ENCODE results near the gene MOGAT3. TPM values are rescaled to one million over a fixed set of nuclear protein-coding genes. Genes with fewer than 3 reads are reported as not detected.

The MOGAT3 gene
- total RNA-seq = not detected
- not detected for polyA plus RNA-seq
- total RNA-seq = 0 reads per million in 6 experiments

- Mint-ChIP-seq H3K36me3 (peaks cover 0 to 7% (median 3%) of the 10 kb centered on the region in 3 donors), H3K27ac (peak within 1 kb of the TSS in 1 of 10 donors; percentile 65), H3K27me3 (peaks cover 9 to 49% (median 26%) of the 10 kb centered on the region in 5 donors), H3K9me3 (peaks cover 0 to 2% (median 0%) of the 10 kb centered on the region in 9 donors), H3K4me1 (peaks cover 2 to 24% (median 14%) of the 10 kb centered on the region in 4 donors), H3K4me3 (peak within 1 kb of the TSS in 7 of 10 donors; percentile 36 to 70 (median 51))
- ATAC-seq = peak in 1 of 2 donors; percentile 55
- POLR2A ChIA-PET = no interaction called here
- no peak for DNase-seq
These were observed at the start of gene MOGAT3 for GRCh38 chr7:101200862-101201599. Gene MOGAT3 (minus strand): TSS chr7:101201036. CDS start chr7:101200854, 182 bp downstream.

- POLR2A ChIA-PET = no interaction called here
- Mint-ChIP-seq H3K27ac (peak overlapping the region in 6 of 10 donors; percentile 6 to 57 (median 35)), H3K4me1 (peaks cover 16 to 54% (median 41%) of the 10 kb centered on the region in 4 donors), H3K27me3 (no peaks in the 10 kb centered on the region), H3K36me3 (peaks cover 0 to 23% (median 0%) of the 10 kb centered on the region in 3 donors), H3K4me3 (peak overlapping the region; percentile 56 to 100 (median 99)), H3K9me3 (no peaks in the 10 kb centered on the region)
- ATAC-seq (no peak), DNase-seq (no peak)
These were observed 49.5 kb upstream of the MOGAT3 start for GRCh38 chr7:101250324-101250723.

- ATAC-seq = no peak
- Mint-ChIP-seq H3K27ac (peak overlapping the region in 1 of 10 donors; percentile 22), H3K36me3 (peaks cover 0 to 23% (median 0%) of the 10 kb centered on the region in 3 donors), H3K9me3 (no peaks in the 10 kb centered on the region), H3K4me3 (peak overlapping the region in 2 of 10 donors; percentile 6 to 55), H3K27me3 (no peaks in the 10 kb centered on the region), H3K4me1 (peaks cover 18 to 67% (median 60%) of the 10 kb centered on the region in 4 donors)
- DNase-seq = no peak
- POLR2A ChIA-PET = interaction anchor here (0.7 to 1.3 kb wide), 2 partner anchors 30 to 1146 kb away, joined by 3 read pairs; partner anchors contain the start of gene ZNHIT1
These were observed 47.4 kb upstream of the MOGAT3 start for GRCh38 chr7:101248276-101248675.

- POLR2A ChIA-PET = interaction anchor here (0.5 to 4.2 kb wide), 9 partner anchors 10 to 886 kb away, joined by 3 to 59 read pairs (median 5); partner anchors contain the start of genes PLOD3, UFSP1 and ZNHIT1
- DNase-seq (no peak), ATAC-seq (no peak)
- Mint-ChIP-seq H3K27ac (peak overlapping the region; percentile 89 to 99 (median 97)), H3K4me1 (peaks cover 14 to 60% (median 50%) of the 10 kb centered on the region in 4 donors), H3K27me3 (no peaks in the 10 kb centered on the region), H3K4me3 (peak overlapping the region; percentile 92 to 100 (median 97)), H3K9me3 (no peaks in the 10 kb centered on the region), H3K36me3 (peaks cover 0 to 26% (median 2%) of the 10 kb centered on the region in 3 donors)
These were observed 44.4 kb upstream of the MOGAT3 start for GRCh38 chr7:101245147-101245668.

- no peaks in the 10 kb centered on the region for H3K9me3 Mint-ChIP-seq
- DNase-seq (peak; percentile 84 to 98 (median 91)), ATAC-seq (peak; percentile 95)
- H3K27ac Mint-ChIP-seq = peak within 1 kb of the TSS; percentile 89 to 99 (median 97)
- POLR2A ChIA-PET = interaction anchor here (0.6 to 4.2 kb wide), 16 partner anchors 8 to 1151 kb away, joined by 3 to 59 read pairs (median 5); partner anchors contain the start of genes PLOD3, SRRT, UFSP1 and ZNHIT1
- H3K36me3 Mint-ChIP-seq = peaks cover 0 to 27% (median 4%) of the 10 kb centered on the region in 3 donors
- H3K4me3 Mint-ChIP-seq = peak within 1 kb of the TSS; percentile 92 to 100 (median 97)
- H3K4me1 Mint-ChIP-seq = peaks cover 11 to 58% (median 46%) of the 10 kb centered on the region in 4 donors
- no peaks in the 10 kb centered on the region for H3K27me3 Mint-ChIP-seq
These were observed 43.7 kb upstream of the MOGAT3 start, which contains the start of gene FIS1 for GRCh38 chr7:101244375-101245146. Gene FIS1 (minus strand): TSS chr7:101245081. CDS start chr7:101245004, 77 bp downstream.

GRCh38 chr7:101243646-101244374 lies 43.0 kb upstream of the MOGAT3 start:
- no peaks in the 10 kb centered on the region for H3K27me3 Mint-ChIP-seq
- DNase-seq = peak in 1 of 10 donors; percentile 17
- ATAC-seq = no peak
- POLR2A ChIA-PET = interaction anchor here (0.5 to 4.2 kb wide), 15 partner anchors 9 to 1152 kb away, joined by 3 to 59 read pairs (median 5); partner anchors contain the start of genes PLOD3, SRRT, UFSP1 and ZNHIT1
- peak overlapping the region; percentile 92 to 100 (median 97) for H3K4me3 Mint-ChIP-seq
- no peaks in the 10 kb centered on the region for H3K9me3 Mint-ChIP-seq
- peaks cover 11 to 55% (median 45%) of the 10 kb centered on the region in 4 donors for H3K4me1 Mint-ChIP-seq
- H3K27ac Mint-ChIP-seq = peak overlapping the region; percentile 89 to 99 (median 97)
- peaks cover 0 to 28% (median 4%) of the 10 kb centered on the region in 3 donors for H3K36me3 Mint-ChIP-seq

GRCh38 chr7:101241443-101242349 lies 40.9 kb upstream of the MOGAT3 start:
- H3K27ac Mint-ChIP-seq = no peak overlapping the region
- no peak overlapping the region for H3K4me3 Mint-ChIP-seq
- H3K36me3 Mint-ChIP-seq = peaks cover 0 to 23% (median 4%) of the 10 kb centered on the region in 3 donors
- H3K4me1 Mint-ChIP-seq = peaks cover 5 to 46% (median 36%) of the 10 kb centered on the region in 4 donors
- no peak for DNase-seq
- no peaks in the 10 kb centered on the region for H3K9me3 Mint-ChIP-seq
- POLR2A ChIA-PET = interaction anchor here (0.6 to 3.4 kb wide), 7 partner anchors 10 to 764 kb away, joined by 3 to 24 read pairs (median 3); no protein-coding TSS in a partner anchor
- no peak for ATAC-seq
- no peaks in the 10 kb centered on the region for H3K27me3 Mint-ChIP-seq

GRCh38 chr7:101241015-101241363 lies 40.2 kb upstream of the MOGAT3 start:
- ATAC-seq = no peak
- Mint-ChIP-seq H3K36me3 (peaks cover 0 to 24% (median 4%) of the 10 kb centered on the region in 3 donors), H3K27me3 (no peaks in the 10 kb centered on the region), H3K27ac (peak overlapping the region in 1 of 10 donors; percentile 21), H3K9me3 (no peaks in the 10 kb centered on the region), H3K4me3 (no peak overlapping the region), H3K4me1 (peaks cover 5 to 43% (median 36%) of the 10 kb centered on the region in 4 donors)
- POLR2A ChIA-PET = interaction anchor here (0.6 to 1.1 kb wide), 4 partner anchors 10 to 69 kb away, joined by 3 to 4 read pairs (median 3); no protein-coding TSS in a partner anchor
- DNase-seq = no peak

GRCh38 chr7:101240226-101241014 lies 39.6 kb upstream of the MOGAT3 start:
- DNase-seq (no peak), ATAC-seq (no peak)
- H3K4me3 Mint-ChIP-seq = no peak overlapping the region
- peak overlapping the region in 1 of 10 donors; percentile 33 for H3K27ac Mint-ChIP-seq
- H3K36me3 Mint-ChIP-seq = peaks cover 0 to 24% (median 4%) of the 10 kb centered on the region in 3 donors
- no peaks in the 10 kb centered on the region for H3K9me3 Mint-ChIP-seq
- H3K27me3 Mint-ChIP-seq = no peaks in the 10 kb centered on the region
- peaks cover 3 to 37% (median 30%) of the 10 kb centered on the region in 4 donors for H3K4me1 Mint-ChIP-seq
- POLR2A ChIA-PET = interaction anchor here (0.8 to 1.1 kb wide), 2 partner anchors 11 to 60 kb away, joined by 3 to 4 read pairs; no protein-coding TSS in a partner anchor

- H3K9me3 Mint-ChIP-seq = no peaks in the 10 kb centered on the region
- ATAC-seq = no peak
- H3K36me3 Mint-ChIP-seq = peaks cover 0 to 24% (median 4%) of the 10 kb centered on the region in 3 donors
- no peak for DNase-seq
- no peaks in the 10 kb centered on the region for H3K27me3 Mint-ChIP-seq
- H3K27ac Mint-ChIP-seq = no peak overlapping the region
- POLR2A ChIA-PET = no interaction called here
- H3K4me3 Mint-ChIP-seq = no peak overlapping the region
- H3K4me1 Mint-ChIP-seq = peaks cover 3 to 33% (median 25%) of the 10 kb centered on the region in 4 donors
These were observed 39.0 kb upstream of the MOGAT3 start for GRCh38 chr7:101239951-101240220.
